Measurements from ENCODE around the gene PDZD4.

Gene PDZD4

DNA sequence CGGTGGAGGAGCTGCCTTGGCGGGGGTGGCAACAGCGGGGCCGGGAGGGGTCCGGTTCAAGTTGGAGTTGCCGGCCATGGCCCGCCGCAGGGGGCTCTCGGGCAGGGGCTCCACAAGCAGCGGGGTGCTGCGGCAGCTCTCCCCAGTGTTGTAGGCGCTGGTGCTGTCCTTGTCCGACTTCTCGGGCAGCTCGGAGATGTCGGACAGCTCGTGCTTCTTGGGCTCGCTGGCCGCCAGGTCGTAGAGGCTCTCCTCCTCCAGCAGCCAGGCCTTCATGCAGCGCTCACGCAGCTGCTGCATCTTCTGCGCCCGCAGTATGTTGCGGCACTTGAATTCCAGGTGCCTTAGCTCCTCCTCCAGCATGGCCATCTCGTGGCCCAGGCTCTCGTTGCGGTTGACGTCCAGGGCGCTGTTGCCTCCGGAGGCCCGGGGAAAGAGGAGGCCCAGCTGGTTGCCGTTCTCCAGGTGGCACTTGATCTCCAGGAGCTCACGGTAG is 26.2 kb downstream of the PDZD4 start:
- DNase-seq, result no peak

DNA sequence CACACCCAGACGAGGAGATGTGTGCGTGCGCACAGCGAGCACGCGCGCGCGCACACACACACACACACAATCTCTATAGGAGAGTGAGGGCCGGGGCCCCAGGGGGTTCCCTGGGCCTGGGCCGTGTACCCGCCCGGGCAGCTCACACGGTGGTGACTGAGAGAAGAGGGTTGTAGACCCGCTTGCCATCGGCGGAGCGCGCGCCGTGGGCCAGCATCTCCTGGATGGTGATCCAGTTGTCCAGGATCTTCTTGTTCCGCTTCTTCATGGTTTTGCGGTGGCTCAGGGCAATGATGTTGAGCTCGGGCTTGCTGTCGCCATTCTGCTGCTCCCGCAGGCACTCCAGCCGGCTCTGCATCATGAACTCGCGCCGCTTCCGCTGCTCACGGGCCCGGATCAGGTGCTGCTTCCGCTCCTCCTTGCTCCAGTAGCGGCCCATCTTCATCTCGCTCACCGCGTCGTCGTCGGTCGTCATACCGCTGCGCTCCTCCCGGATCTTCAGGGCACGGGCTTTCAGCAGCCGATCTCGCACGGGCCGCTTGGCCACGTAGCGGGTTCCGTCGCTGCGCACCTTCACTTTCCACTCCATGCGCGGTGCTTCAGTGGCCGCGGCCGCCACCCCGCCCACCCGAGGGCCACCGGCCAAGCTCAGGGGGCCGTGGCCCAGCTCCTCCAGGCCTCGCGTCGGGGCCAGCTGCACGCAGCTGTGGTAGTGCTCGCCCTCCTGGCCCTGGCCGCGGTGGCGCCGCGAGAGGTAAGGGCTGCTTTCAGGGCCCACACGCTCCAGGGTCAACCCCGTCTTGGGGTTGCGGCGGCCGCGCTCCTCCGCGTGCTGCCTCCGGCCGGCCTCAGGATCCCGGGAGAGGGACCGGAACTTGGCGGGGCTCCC is 26.9 kb downstream of the PDZD4 start:
- DNase-seq, result no peak

- DNase-seq, result no peak
Measured at GRCh38 chrX:153802513-153803045, 27.8 kb downstream of the PDZD4 start.

- DNase-seq, result no peak
Measured at GRCh38 chrX:153801669-153802068, 28.7 kb downstream of the PDZD4 start.

DNA sequence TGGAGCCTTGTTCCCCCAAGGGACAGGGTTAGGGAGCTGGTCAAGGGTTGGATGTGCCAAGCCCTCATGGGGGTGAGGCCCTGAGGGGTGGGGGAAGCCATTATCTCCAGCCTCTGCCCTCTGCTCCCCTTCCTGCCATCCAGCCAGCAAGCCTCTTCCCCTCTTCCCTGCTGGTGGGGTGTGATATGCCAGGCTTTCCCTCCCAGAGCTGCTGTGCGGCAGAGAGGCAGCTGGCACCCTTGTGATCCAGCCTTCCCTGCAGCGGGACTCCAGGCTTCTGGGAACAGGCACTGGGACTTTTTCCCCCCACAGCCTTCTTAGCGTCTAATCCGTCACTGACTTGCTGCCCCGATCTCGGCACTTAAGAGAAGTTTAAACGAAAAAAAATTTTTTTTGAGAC is 29.6 kb downstream of the PDZD4 start:
- DNase-seq, result no peak

GRCh38 chrX:153800177-153800722 is 30.1 kb downstream of the PDZD4 start:
- DNase-seq, result no peak

- no peak for DNase-seq
Measured at GRCh38 chrX:153799326-153799725, 31.0 kb downstream of the PDZD4 start.

DNA sequence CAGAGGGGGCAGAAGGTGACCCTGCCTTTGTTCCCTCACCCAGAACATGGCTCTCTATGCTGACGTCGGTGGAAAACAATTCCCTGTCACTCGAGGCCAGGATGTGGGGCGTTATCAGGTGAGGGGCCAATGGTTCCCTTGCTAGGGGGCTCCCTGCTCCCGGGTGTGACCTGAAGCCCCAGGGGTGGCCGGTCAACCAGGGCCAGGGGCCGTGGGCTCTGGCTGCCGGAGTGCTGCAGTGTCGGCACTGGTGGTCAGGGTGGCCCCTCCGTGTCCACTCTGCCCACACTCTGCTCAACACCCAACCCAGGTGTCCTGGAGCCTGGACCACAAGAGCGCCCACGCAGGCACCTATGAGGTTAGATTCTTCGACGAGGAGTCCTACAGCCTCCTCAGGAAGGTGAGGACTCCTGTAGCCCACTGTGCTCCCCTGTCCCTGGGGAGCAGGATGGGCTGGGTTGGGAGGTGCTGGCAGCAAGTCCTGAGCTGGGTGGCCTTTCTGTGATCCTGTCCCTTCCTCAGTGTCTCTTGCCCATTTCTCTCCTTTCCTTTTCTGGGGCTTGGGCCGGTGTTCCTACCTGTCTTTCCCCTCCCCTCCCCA is 32.8 kb downstream of the PDZD4 start:
- no peak for DNase-seq

GRCh38 chrX:153794897-153795816 is 35.2 kb downstream of the PDZD4 start:
- peak; percentile 44 for DNase-seq

DNA sequence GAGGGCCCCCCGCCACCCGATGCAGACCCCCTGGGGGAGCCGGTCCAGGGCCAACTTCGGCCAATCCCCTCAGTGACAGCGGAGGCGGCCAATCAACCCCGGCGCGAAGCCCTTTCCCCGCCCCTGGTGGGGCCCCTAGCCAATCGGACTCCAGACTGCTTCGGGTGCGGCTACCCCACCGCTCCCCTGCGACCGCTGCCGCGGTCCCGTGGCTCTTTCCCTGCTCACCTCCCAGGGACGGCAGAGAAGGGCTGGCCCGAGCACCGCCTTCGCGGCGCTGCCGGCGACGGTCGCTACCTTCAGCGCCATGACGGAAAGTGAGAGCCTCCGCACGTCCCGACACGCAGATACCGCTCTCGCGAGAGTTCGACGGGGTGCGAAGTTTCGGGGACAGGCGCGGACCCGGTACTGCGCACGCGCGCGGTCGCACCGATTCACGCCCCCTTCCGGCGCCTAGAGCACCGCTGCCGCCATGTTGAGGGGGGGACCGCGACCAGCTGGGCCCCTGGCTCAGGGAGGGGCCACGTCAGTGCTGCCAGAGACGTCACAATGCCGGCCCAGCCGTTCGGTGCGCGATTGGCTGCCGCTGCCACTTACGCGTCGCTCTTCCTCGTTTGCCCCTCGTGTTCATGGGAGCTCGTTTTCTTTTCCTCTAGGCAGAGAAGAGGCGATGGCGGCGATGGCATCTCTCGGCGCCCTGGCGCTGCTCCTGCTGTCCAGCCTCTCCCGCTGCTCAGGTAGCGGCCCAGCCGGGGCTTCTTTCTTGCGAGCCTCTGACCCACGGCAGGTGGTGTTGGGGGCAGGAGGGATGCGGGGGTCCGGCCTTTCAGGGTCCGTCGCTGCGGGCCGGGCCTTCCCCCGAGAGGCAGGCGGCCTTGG is 36.1 kb downstream of the PDZD4 start, which contains the start of the genes IDH3G and SSR4:
TSS of gene IDH3G (minus strand) at position 358 of the 879 bp plus-strand sequence. CDS start at position 309, 49 bp downstream.
TSS of gene SSR4 (plus strand) at position 651 of the 879 bp plus-strand sequence. CDS start at position 671, 20 bp downstream.
- peak; percentile 96 for DNase-seq

DNA sequence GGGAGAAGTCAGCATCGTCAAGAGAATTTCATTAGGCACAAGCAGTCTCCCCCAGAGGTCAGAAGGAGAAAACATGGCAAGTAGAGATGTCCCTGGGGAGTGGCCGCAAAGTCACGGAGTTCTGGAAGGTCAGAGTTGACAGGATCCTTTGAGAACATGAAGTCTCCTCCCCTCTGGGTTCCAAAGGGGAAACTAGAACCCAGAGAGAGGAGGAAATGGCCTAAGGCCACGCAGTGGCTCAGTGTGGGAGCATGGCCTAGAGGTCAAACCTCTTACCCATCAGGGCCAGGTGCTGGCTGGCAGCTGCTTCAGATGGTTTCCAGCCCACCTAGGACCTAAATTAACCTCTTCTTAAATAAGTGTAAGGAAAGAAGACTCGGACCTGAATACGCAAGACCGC is 37.1 kb downstream of the PDZD4 start:
- DNase-seq, result no peak

DNA sequence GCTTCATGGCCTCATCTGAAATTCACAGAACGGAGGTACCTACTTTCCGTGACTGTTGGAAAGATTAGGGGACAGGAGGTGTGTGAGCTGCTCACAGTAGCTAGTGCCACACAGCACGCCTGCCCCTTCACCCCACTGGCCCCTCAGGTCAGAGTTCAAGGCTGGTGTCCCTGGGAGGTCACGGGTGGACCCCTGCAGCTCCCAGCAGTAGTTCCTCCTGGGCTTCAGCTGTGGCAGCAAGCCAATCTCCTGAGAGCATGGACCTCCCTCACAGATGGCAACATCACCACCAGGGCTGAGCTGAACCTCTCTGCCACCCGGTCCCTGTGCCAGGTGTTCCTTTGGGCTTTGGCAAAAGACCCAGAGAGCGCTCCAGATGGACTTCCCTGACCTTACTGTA is 38.0 kb downstream of the PDZD4 start:
- no peak for DNase-seq

DNA sequence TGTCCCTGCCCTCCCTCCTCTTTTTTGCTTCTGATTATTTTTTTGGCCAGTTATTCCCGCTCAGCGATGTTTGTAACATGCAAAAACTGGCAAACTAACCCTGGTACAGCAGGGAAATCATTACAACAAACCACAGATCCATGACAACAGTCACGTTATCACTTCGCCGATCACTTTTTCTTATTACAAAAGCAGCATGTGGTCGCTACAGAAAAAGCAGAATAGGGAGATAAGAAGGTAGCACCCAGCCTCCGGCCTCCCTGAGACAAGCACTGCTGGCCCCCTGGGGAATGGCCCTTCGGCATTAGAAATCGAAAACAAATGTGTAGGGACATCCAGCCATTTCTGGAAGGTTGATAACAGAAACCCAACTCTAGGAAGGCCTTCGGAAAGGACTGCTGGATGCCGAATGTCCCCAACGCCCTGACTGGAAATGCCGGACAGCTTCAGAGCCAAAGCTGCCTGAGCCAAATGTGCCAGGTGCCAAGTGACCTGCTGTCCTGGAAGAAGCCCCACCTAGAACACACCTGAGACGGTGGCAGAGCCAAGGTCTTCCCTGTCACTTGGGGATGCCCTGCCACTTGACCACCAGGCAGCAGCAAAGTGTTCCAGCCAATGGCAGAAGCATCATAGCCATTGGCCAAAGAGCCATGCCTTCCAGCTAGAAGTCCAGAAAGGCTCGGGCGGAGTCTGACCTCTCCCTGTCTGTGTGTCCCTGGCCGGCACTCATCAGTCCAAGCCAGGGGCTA is 39.1 kb downstream of the PDZD4 start:
- no peak for DNase-seq

DNA sequence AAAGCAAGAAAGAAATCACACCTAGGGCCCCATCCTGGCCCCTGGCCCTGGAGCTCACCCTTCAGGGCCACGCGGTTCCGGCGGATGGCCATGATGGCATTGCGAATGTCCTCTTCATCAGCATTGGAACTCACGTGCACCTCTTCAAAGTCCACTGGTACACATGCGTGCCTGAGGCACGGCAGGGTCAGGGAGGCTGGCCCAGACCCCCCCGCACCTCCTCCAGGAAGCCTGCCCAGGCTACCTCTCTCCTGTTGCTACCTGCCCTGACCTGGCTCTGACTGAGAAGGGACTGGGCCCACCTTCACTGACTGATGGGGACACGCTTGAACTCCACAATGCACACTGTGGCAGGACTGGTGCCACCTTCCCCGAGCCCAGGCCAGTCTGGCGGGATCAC is 40.7 kb downstream of the PDZD4 start:
- DNase-seq, result no peak

- DNase-seq, result no peak
Measured at GRCh38 chrX:153786669-153787068, 43.7 kb downstream of the PDZD4 start.

DNA sequence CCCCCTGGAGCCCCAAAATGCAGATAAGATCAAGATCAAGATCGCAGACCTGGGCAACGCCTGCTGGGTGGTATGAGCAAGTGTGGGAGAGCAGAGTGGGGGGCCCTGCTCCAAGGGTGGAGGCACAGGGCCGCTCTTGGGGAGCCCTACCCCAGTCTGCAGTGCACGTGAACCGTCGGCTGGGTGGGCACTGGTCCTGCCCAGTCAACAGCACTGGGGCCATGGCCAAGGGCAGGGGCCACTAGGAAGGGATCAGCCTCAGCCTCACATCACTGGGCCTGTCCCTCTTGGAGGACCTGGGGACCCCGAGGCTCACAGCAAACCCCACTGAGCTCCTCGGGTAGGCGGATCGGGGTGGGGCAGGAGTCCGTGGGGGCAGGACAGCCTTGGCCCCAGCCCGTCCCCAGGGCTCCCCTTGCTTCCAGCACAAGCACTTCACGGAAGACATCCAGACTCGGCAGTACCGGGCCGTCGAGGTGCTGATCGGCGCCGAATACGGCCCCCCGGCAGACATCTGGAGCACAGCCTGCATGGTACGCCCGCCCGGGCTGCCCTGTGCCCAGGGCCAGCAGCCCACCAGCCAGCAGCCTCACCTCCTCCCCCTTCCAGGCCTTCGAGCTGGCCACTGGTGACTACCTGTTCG is 45.9 kb downstream of the PDZD4 start:
- DNase-seq, result no peak

DNA sequence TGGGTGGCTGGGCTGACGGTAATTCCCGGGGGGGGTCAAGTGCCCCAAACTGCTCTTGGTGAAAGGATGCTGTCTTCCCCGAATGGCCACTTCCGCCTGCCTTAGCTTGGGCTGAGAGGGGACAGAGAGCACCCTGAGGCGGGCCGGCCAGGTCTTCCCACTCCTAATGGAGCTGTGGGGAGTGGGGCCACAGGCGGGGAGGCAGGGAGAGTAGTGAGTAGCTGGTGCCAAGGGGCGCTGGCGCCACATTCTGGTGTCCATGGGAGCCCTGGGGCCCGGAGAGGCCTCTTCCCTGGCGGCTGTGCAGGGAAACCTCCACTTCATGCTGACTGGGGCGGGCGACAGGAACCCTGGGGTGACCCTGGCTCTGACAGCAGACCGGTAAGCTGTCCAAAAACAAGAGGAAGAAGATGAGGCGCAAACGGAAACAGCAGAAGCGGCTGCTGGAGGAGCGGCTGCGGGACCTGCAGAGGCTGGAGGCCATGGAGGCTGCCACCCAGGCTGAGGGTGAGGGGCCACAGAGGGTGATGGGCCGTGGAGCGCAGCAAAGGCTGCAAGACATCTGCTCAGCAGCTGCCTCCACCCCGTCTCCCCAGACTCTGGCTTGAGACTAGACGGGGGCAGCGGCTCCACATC is 46.8 kb downstream of the PDZD4 start:
- no peak for DNase-seq

GRCh38 chrX:153782871-153783270 is 47.5 kb downstream of the PDZD4 start:
- no peak for DNase-seq

DNA sequence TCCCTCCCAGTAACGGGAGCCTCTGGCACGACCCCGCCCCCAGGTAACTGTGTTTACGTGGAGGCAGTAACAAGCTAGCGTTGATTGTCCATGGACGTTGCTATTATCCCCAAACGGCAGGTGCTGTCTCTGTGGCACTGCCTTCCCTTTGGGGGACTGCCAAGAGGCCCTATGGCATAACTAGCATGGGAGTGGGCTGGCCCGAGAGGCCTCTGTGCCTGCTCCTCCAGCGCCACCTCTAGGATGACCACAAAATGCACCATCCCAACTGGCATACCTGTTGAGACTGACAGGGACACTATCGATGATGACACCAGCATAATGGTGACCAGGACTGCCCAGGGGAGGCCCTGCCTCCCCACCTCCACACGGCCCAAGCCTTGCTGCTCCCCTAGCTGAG is 48.0 kb downstream of the PDZD4 start:
- DNase-seq, result peak; percentile 91
